DND-41 (cell line): ENCODE data around the gene SLC35G1.

Experiments
- ATAC-seq: fragments of 200-7000 bp; cut with Tn5 transposase; 3 replicates; pipeline ENCODE4 v1.9.1; 2021; ENCODE audit warnings: low read depth; ENCODE audit not compliant: insufficient read depth
- DNase-seq: peaks from one replicate; pipeline ENCODE4 v3.0.0-alpha.2; 2020
- H2AFZ ChIP-seq: 2 replicates; pipeline ENCODE4 v1.6.0; 2012; ENCODE audit warnings: low read depth, low read length
- H3K27ac ChIP-seq: 2 replicates; pipeline ENCODE4 v1.5.1; 2012; ENCODE audit warnings: low read length, inconsistent platforms
- H3K27me3 ChIP-seq: fragments of 200-600 bp; sonication (generic); 2 replicates; pipeline ENCODE4 v1.6.0; 2012; ENCODE audit warnings: low read length, mild to moderate bottlenecking, inconsistent platforms; ENCODE audit not compliant: insufficient read depth, poor library complexity
- H3K36me3 ChIP-seq: 2 replicates; pipeline ENCODE4 v1.5.1; 2012; ENCODE audit warnings: low read length, inconsistent platforms; ENCODE audit not compliant: insufficient read depth
- H3K4me1 ChIP-seq: 2 replicates; pipeline ENCODE4 v1.5.1; 2012; ENCODE audit warnings: mild to moderate bottlenecking, low read length; ENCODE audit not compliant: insufficient read depth
- H3K4me2 ChIP-seq: 2 replicates; pipeline ENCODE4 v1.6.0; 2012; ENCODE audit warnings: mild to moderate bottlenecking, moderate library complexity, low read length, inconsistent platforms; ENCODE audit not compliant: insufficient read depth
- H3K4me3 ChIP-seq, 2 experiments: fragments of 200-600 bp in 1 of 2; shearing (Covaris generic) in 1 of 2; 2 replicates each; pipeline ENCODE4 v1.5.1; 2012 to 2016; ENCODE audit warnings: inconsistent platforms in 2 of 2, low read length in 2 of 2, mild to moderate bottlenecking in 2 of 2, low read depth in 1 of 2, moderate library complexity in 1 of 2
- H3K79me2 ChIP-seq: 2 replicates; pipeline ENCODE4 v1.6.0; 2012; ENCODE audit warnings: low read length, inconsistent platforms; ENCODE audit not compliant: insufficient read depth
- H3K9ac ChIP-seq: 2 replicates; pipeline ENCODE4 v1.6.0; 2012; ENCODE audit warnings: low read depth, mild to moderate bottlenecking, inconsistent platforms, low read length, moderate library complexity
- H3K9me3 ChIP-seq: 2 replicates; pipeline ENCODE4 v1.5.1; 2012; ENCODE audit warnings: low read length, moderate library complexity, mild to moderate bottlenecking, inconsistent platforms; ENCODE audit not compliant: insufficient read depth, severe bottlenecking
- H4K20me1 ChIP-seq: 2 replicates; pipeline ENCODE4 v1.6.0; 2012; ENCODE audit warnings: low read length; ENCODE audit not compliant: insufficient read depth
- CTCF ChIP-seq: IDR thresholded peaks from 2 replicates; pipeline ENCODE4 v1.5.1; 2012; ENCODE audit warnings: borderline replicate concordance, low read length, moderate library complexity, mild to moderate bottlenecking; ENCODE audit not compliant: poor library complexity, severe bottlenecking; ENCODE audit errors: extremely low read depth
- EZH2 ChIP-seq: IDR thresholded peaks from 3 replicates; pipeline ENCODE4 v1.6.1; 2012; ENCODE audit warnings: borderline replicate concordance, low read depth, mild to moderate bottlenecking, moderate library complexity, low read length, inconsistent platforms; ENCODE audit not compliant: severe bottlenecking

The SLC35G1 gene

GRCh38 chr10:93894516-93895378, 969 bp downstream of the SLC35G1 start:
- no peak for TF ChIP-seq CTCF
- no peak for TF ChIP-seq EZH2
- no peak for DNase-seq
- Histone ChIP-seq H3K27ac (no peak overlapping the region), H3K27me3 (peaks cover 4% of the 10 kb centered on the region), H3K79me2 (no peaks in the 10 kb centered on the region), H3K4me3 (no peak overlapping the region), H3K9ac (no peak overlapping the region), H3K36me3 (no peaks in the 10 kb centered on the region), H4K20me1 (no peaks in the 10 kb centered on the region), H3K4me2 (no peak overlapping the region), H3K4me1 (no peaks in the 10 kb centered on the region), H2AFZ (no peak overlapping the region), H3K9me3 (no peaks in the 10 kb centered on the region)
- ATAC-seq, result no peak

GRCh38 chr10:93897070-93897780, 3.4 kb downstream of the SLC35G1 start:
- H3K27me3 ChIP-seq, result peaks cover 4% of the 10 kb centered on the region
- no peaks in the 10 kb centered on the region for H3K4me1 ChIP-seq
- H4K20me1 ChIP-seq, result no peaks in the 10 kb centered on the region
- no peaks in the 10 kb centered on the region for H3K9me3 ChIP-seq
- H3K36me3 ChIP-seq, result no peaks in the 10 kb centered on the region
- H3K27ac ChIP-seq, result no peak overlapping the region
- H3K9ac ChIP-seq, result no peak overlapping the region
- H3K4me2 ChIP-seq, result no peak overlapping the region
- no peak overlapping the region for H3K4me3 ChIP-seq
- ATAC-seq, result no peak
- no peaks in the 10 kb centered on the region for H3K79me2 ChIP-seq
- DNase-seq, result no peak
- no peak for TF ChIP-seq CTCF
- no peak for TF ChIP-seq EZH2
- H2AFZ ChIP-seq, result no peak overlapping the region

GRCh38 chr10:93899109-93899508, 5.3 kb downstream of the SLC35G1 start:
- DNase-seq (no peak), ATAC-seq (no peak)
- H3K4me2 ChIP-seq, result no peak overlapping the region
- no peak for TF ChIP-seq CTCF
- H3K27ac ChIP-seq, result no peak overlapping the region
- peaks cover 6% of the 10 kb centered on the region for H3K27me3 ChIP-seq
- no peaks in the 10 kb centered on the region for H3K36me3 ChIP-seq
- no peaks in the 10 kb centered on the region for H3K9me3 ChIP-seq
- H3K4me3 ChIP-seq, result no peak overlapping the region
- no peak overlapping the region for H2AFZ ChIP-seq
- H3K4me1 ChIP-seq, result no peaks in the 10 kb centered on the region
- H3K9ac ChIP-seq, result no peak overlapping the region
- H4K20me1 ChIP-seq, result no peaks in the 10 kb centered on the region
- H3K79me2 ChIP-seq, result no peaks in the 10 kb centered on the region
